K562 (cell line): ENCODE measurements around the gene BNC1. TPM values are rescaled to one million over a fixed set of nuclear protein-coding genes. Genes with fewer than 3 reads are reported as not detected.

Experiments used
- CTBP1 ChIP-seq: fragments of 450-650 bp; IDR thresholded peaks from 2 replicates; pipeline ENCODE4 v1.6.1; 2016; ENCODE audit warnings: borderline replicate concordance
- ETV1 ChIP-seq: fragments of 450-650 bp; conservative IDR thresholded peaks from 2 replicates; pipeline ENCODE4 v1.6.1; 2016; ENCODE audit warnings: missing genetic modification characterization, control low read depth, low read depth, missing compliant biosample characterization
- ETV5 ChIP-seq: sonication (generic); formaldehyde crosslinking; IDR thresholded peaks from 2 replicates; pipeline ENCODE4 v1.4.0; 2020; ENCODE audit warnings: low read depth, mild to moderate bottlenecking, missing genetic modification reagents
- FOXM1 ChIP-seq, 2 experiments: fragments of 450-650 bp in 1 of 2; sonication (generic) in 1 of 2; formaldehyde crosslinking in 1 of 2; IDR thresholded peaks; 2 replicates each; pipeline versions ENCODE4 v1.6.1 to v1.9.0; 2017 to 2022; ENCODE audit warnings: low read depth in 2 of 2, mild to moderate bottlenecking in 2 of 2, missing genetic modification reagents in 1 of 2, moderate library complexity in 1 of 2
- GATA2 ChIP-seq: sonication (generic); formaldehyde crosslinking; IDR thresholded peaks from 2 replicates; pipeline ENCODE4 v1.4.0; 2020; ENCODE audit warnings: mild to moderate bottlenecking, missing genetic modification reagents
- HMGN3 ChIP-seq: IDR thresholded peaks from 2 replicates; pipeline ENCODE4 v1.6.1; 2011; ENCODE audit warnings: borderline replicate concordance, low read depth, mild to moderate bottlenecking, mixed read lengths, low read length; ENCODE audit not compliant: insufficient read length; ENCODE audit errors: extremely low read depth
- MBD2 ChIP-seq: sonication (generic); IDR thresholded peaks from 2 replicates; pipeline ENCODE4 v1.6.1; 2016; ENCODE audit warnings: low read depth, borderline replicate concordance
- MCM3 ChIP-seq: fragments of 450-650 bp; IDR thresholded peaks from 2 replicates; pipeline ENCODE4 v1.6.1; 2016
- NFIX ChIP-seq: fragments of 250-450 bp; sonication (Bioruptor Pico); IDR thresholded peaks from 2 replicates; pipeline ENCODE4 v1.4.0; 2020; ENCODE audit warnings: low read depth, mild to moderate bottlenecking, moderate library complexity
- RCOR1 ChIP-seq, 2 experiments: IDR thresholded peaks; 2 replicates each; pipeline ENCODE4 v1.6.1; 2012; ENCODE audit warnings: low read depth in 2 of 2, low read length in 2 of 2, borderline replicate concordance in 1 of 2, improper control_type of control experiment in 1 of 2
- RFX7 ChIP-seq: fragments of 250-450 bp; sonication (Bioruptor Pico); IDR thresholded peaks from 2 replicates; pipeline ENCODE4 v1.5.1; 2021; ENCODE audit warnings: mild to moderate bottlenecking
- SAFB2 ChIP-seq: fragments of 200-400 bp; formaldehyde crosslinking; IDR thresholded peaks from 2 replicates; pipeline ENCODE4 v1.6.1; 2018; ENCODE audit warnings: borderline replicate concordance, low read length, low read depth, moderate library complexity; ENCODE audit not compliant: severe bottlenecking
- ZKSCAN1 ChIP-seq: fragments of 150-350 bp; IDR thresholded peaks from 2 replicates; pipeline ENCODE4 v1.6.1; 2016; ENCODE audit warnings: low read depth, low read length
- ZNF324 ChIP-seq: fragments of 250-450 bp; sonication (Bioruptor Pico); IDR thresholded peaks from 2 replicates; pipeline ENCODE4 v1.4.0; 2020; ENCODE audit warnings: mild to moderate bottlenecking
- ZNF384 ChIP-seq: IDR thresholded peaks from 2 replicates; pipeline ENCODE4 v1.6.1; 2012; ENCODE audit warnings: low read depth, low read length, improper control_type of control experiment
- ZNF408 ChIP-seq: fragments of 250-450 bp; sonication (Bioruptor Pico); IDR thresholded peaks from 2 replicates; pipeline ENCODE4 v1.4.0; 2020; ENCODE audit warnings: low read depth, mild to moderate bottlenecking, moderate library complexity
- ZNF561 ChIP-seq: fragments of 450-650 bp; formaldehyde crosslinking; conservative IDR thresholded peaks from 2 replicates; pipeline ENCODE4 v1.4.0; 2020; ENCODE audit warnings: mild to moderate bottlenecking, moderate library complexity
- polyA plus RNA-seq, 8 experiments: library from polyadenylated mRNA; depleted of rRNA in 4 of 8; stranded (reverse) in 5 of 8; unstranded in 3 of 8; fragments of >200 nt; fragmentation: Nextera tagmentation in 2 of 8; fragmentation: Illumina TruSeq in 1 of 8; extraction: Ambion mirVana in 2 of 8; extraction: Trizol in 1 of 8; gene quantifications; 2 replicates each; pipeline versions ENCODE4 v1.2.1 to v1.2.3, GENCODE V29; 2011 to 2014; ENCODE audit warnings: inconsistent platforms in 1 of 8, missing spikeins in 1 of 8
- total RNA-seq, 7 experiments: library from RNA; depleted of rRNA in 6 of 7; stranded (reverse); fragments of >200 nt in 6 of 7; fragmentation: Illumina TruSeq in 2 of 7; extraction: Trizol in 2 of 7; gene quantifications; 2 replicates each; pipeline versions ENCODE4 v1.2.1 to v1.2.3, GENCODE V29; 2011 to 2021; ENCODE audit warnings: low replicate concordance in 1 of 7
- TF ChIP-seq, protein P1 (sequence below): fragments of 450-650 bp; formaldehyde crosslinking; IDR thresholded peaks from 2 replicates; pipeline ENCODE4 v1.4.0; 2020; ENCODE audit warnings: mild to moderate bottlenecking, moderate library complexity
- TF ChIP-seq, protein P2 (sequence below), 3 experiments: IDR thresholded peaks in 2 of 3; conservative IDR thresholded peaks in 1 of 3; 2 replicates each; pipeline ENCODE4 v1.5.1; 2011 to 2012; ENCODE audit warnings: low read length in 3 of 3, mild to moderate bottlenecking in 3 of 3, control low read depth in 2 of 3, improper control_type of control experiment in 1 of 3, inconsistent platforms in 1 of 3, low read depth in 1 of 3, mixed read lengths in 1 of 3, moderate library complexity in 1 of 3; ENCODE audit not compliant: insufficient read depth in 2 of 3
- TF ChIP-seq, protein P3 (sequence below), 2 experiments: fragments of 450-650 bp in 1 of 2; sonication (generic) in 1 of 2; formaldehyde crosslinking in 1 of 2; IDR thresholded peaks in 1 of 2; conservative IDR thresholded peaks in 1 of 2; 2 replicates each; pipeline versions ENCODE4 v1.6.1 to v1.8.1; 2016 to 2023; ENCODE audit warnings: mild to moderate bottlenecking in 2 of 2, moderate library complexity in 2 of 2, inconsistent platforms in 1 of 2, missing genetic modification reagents in 1 of 2
- TF ChIP-seq, protein P4 (sequence below): fragments of 150-350 bp; conservative IDR thresholded peaks from 2 replicates; pipeline ENCODE4 v1.6.1; 2014; ENCODE audit warnings: low read length

Gene BNC1
- total and polyA plus RNA-seq, 9 of the 15 experiments (the other 6 are each of a cell fraction or from before 2014, with no cell fraction given): not detected

DNA sequence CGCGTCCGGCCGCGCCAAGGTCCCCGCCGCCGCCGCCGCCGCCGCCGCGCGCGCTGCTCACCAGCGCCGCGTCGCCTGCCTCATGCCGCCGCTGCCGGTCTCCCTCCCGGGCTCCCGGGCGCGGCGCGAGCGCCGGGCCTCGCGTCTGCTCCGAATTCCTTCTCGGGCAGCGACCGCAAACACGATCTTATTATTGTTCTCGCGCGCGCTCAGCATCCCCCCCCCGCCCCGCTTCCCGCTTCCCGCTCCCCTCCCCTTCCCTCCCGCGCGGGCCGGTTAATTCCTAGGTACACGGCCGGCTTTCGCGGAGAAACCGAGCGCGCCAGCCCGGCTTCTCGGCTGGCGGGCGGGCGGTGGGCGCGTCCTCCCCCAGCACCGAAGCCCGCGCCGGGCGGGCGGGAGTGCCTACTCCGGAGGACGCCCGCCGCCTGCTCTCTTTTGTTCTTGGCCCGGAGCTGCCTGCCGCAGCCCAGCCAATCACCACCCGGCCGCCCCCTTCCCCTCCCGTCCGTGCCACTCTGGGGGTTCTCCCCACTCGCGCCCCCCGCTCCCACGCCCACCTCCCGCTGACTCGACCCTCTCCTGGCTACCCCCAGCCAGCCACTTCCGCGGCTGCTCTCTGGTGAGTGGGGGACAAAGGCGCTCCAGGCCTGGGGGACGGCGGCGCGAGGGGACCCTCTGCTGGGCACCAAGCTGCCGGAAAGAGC is 76.7 kb downstream of the BNC1 start, which contains the start of gene HDGFL3 (continued):
- TF ChIP-seq ZNF384 (no peak), ZNF408 (CRISPR knock-in tag) (no peak), MBD2 (no peak), ZNF324 (no peak), ETV1 (no peak), FOXM1 (IDR thresholded peaks at IDR 0.05; ENCODE audit: low read depth) (no peak), FOXM1 (CRISPR knock-in tag; IDR thresholded peaks at IDR 0.05; ENCODE audit: low read depth) (no peak), RFX7 (CRISPR knock-in tag) (no peak), HMGN3 (peak; percentile 22), ZKSCAN1 (no peak), GATA2 (CRISPR knock-in tag) (no peak), SAFB2 (no peak), ZNF561 (no peak), CTBP1 (0 out of 2 replicates have a peak, but pooled peaks have one; percentile 15), RCOR1 (IDR thresholded peaks at IDR 0.05; ENCODE audit: borderline replicate concordance in 1 of 2, low read depth in 2 of 2, low read length in 2 of 2) (no peak), MCM3 (no peak), ETV5 (no peak), NFIX (CRISPR knock-in tag) (no peak)
- TF ChIP-seq, protein P1, sequence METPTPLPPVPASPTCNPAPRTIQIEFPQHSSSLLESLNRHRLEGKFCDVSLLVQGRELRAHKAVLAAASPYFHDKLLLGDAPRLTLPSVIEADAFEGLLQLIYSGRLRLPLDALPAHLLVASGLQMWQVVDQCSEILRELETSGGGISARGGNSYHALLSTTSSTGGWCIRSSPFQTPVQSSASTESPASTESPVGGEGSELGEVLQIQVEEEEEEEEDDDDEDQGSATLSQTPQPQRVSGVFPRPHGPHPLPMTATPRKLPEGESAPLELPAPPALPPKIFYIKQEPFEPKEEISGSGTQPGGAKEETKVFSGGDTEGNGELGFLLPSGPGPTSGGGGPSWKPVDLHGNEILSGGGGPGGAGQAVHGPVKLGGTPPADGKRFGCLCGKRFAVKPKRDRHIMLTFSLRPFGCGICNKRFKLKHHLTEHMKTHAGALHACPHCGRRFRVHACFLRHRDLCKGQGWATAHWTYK (CRISPR knock-in tag): 0 out of 2 replicates have a peak, but pooled peaks have one; percentile 45
- TF ChIP-seq, protein P2, sequence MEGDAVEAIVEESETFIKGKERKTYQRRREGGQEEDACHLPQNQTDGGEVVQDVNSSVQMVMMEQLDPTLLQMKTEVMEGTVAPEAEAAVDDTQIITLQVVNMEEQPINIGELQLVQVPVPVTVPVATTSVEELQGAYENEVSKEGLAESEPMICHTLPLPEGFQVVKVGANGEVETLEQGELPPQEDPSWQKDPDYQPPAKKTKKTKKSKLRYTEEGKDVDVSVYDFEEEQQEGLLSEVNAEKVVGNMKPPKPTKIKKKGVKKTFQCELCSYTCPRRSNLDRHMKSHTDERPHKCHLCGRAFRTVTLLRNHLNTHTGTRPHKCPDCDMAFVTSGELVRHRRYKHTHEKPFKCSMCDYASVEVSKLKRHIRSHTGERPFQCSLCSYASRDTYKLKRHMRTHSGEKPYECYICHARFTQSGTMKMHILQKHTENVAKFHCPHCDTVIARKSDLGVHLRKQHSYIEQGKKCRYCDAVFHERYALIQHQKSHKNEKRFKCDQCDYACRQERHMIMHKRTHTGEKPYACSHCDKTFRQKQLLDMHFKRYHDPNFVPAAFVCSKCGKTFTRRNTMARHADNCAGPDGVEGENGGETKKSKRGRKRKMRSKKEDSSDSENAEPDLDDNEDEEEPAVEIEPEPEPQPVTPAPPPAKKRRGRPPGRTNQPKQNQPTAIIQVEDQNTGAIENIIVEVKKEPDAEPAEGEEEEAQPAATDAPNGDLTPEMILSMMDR (IDR thresholded peaks at IDR 0.05 in 2 of 3, conservative IDR thresholded peaks at IDR 0.05 in 1 of 3; ENCODE audit: insufficient read depth in 2 of 3, low read depth in 1 of 3, low read length in 3 of 3): peak in 2 of 3 experiments; percentile 40 to 41; a peak in 3 of 6 replicates
- TF ChIP-seq, protein P3, sequence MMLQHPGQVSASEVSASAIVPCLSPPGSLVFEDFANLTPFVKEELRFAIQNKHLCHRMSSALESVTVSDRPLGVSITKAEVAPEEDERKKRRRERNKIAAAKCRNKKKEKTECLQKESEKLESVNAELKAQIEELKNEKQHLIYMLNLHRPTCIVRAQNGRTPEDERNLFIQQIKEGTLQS (IDR thresholded peaks at IDR 0.05): no peak
- TF ChIP-seq, protein P3 (CRISPR knock-in tag; conservative IDR thresholded peaks at IDR 0.05): no peak
- TF ChIP-seq, protein P4, sequence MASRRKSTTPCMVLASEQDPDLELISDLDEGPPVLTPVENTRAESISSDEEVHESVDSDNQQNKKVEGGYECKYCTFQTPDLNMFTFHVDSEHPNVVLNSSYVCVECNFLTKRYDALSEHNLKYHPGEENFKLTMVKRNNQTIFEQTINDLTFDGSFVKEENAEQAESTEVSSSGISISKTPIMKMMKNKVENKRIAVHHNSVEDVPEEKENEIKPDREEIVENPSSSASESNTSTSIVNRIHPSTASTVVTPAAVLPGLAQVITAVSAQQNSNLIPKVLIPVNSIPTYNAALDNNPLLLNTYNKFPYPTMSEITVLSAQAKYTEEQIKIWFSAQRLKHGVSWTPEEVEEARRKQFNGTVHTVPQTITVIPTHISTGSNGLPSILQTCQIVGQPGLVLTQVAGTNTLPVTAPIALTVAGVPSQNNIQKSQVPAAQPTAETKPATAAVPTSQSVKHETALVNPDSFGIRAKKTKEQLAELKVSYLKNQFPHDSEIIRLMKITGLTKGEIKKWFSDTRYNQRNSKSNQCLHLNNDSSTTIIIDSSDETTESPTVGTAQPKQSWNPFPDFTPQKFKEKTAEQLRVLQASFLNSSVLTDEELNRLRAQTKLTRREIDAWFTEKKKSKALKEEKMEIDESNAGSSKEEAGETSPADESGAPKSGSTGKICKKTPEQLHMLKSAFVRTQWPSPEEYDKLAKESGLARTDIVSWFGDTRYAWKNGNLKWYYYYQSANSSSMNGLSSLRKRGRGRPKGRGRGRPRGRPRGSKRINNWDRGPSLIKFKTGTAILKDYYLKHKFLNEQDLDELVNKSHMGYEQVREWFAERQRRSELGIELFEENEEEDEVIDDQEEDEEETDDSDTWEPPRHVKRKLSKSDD: no peak
